Glutamatergic neuron (in vitro differentiated cells): ENCODE data around the gene OGFOD3. TPM values are rescaled to one million over a fixed set of nuclear protein-coding genes. Genes with fewer than 3 reads are reported as not detected.
"Not testable (repeated sequence)": the region's sequence is repeated elsewhere in the genome, so short reads cannot be mapped to it uniquely, and the experiment has no call there.

Experiments
- DNase-seq: peaks from one replicate; pipeline ENCODE4 v3.0.0; 2022
- H3K27ac Mint-ChIP-seq: one replicate; pipeline ENCODE4 v1.8.0; 2020; ENCODE audit warnings: mild to moderate bottlenecking, mixed read lengths, inconsistent platforms; ENCODE audit not compliant: unreplicated experiment
- H3K27me3 Mint-ChIP-seq: one replicate; pipeline ENCODE4 v1.8.0; 2020; ENCODE audit warnings: mild to moderate bottlenecking, moderate library complexity, mixed read lengths, inconsistent platforms; ENCODE audit not compliant: unreplicated experiment
- H3K36me3 Mint-ChIP-seq: one replicate; pipeline ENCODE4 v1.8.0; 2020; ENCODE audit warnings: mild to moderate bottlenecking, mixed read lengths, inconsistent platforms; ENCODE audit not compliant: unreplicated experiment
- H3K4me1 Mint-ChIP-seq: one replicate; pipeline ENCODE4 v1.8.0; 2020; ENCODE audit warnings: mild to moderate bottlenecking, low read depth, mixed read lengths, inconsistent platforms; ENCODE audit not compliant: unreplicated experiment
- H3K4me3 Mint-ChIP-seq: one replicate; pipeline ENCODE4 v1.8.0; 2020; ENCODE audit warnings: mild to moderate bottlenecking, mixed read lengths, inconsistent platforms; ENCODE audit not compliant: unreplicated experiment
- H3K9me3 Mint-ChIP-seq: one replicate; pipeline ENCODE4 v1.8.0; 2020; ENCODE audit warnings: mild to moderate bottlenecking, moderate library complexity, mixed read lengths, inconsistent platforms; ENCODE audit not compliant: unreplicated experiment
- CTCF ChIP-seq: fragments of 200-600 bp; sonication (generic); IDR thresholded peaks from one replicate; pipeline ENCODE4 v1.5.0; 2021; ENCODE audit not compliant: partially characterized antibody, unreplicated experiment
- total RNA-seq: library from RNA; stranded (reverse); fragmentation: NEBNext Ultra II Directional; extraction: Animal tissue kit (Norgen Biotek cat#: 25700); gene quantifications from one replicate; pipeline ENCODE4 v1.2.1, GENCODE V29; 2021; ENCODE audit not compliant: unreplicated experiment

OGFOD3 gene
- total RNA-seq, 1 donor from 2014 or later: 23.0 TPM

- no peak overlapping the region for H3K27ac Mint-ChIP-seq
- no peak overlapping the region for H3K4me3 Mint-ChIP-seq
These were observed 45.0 kb upstream of the OGFOD3 start for GRCh38 chr17:82463391-82463790.

GRCh38 chr17:82461827-82462524 lies 43.6 kb upstream of the OGFOD3 start:
- no peak overlapping the region for H3K27ac Mint-ChIP-seq

More at GRCh38 chr17:82463391-82463790, 45.0 kb upstream of the OGFOD3 start:
- Mint-ChIP-seq H3K36me3 (peaks cover 4% of the 10 kb centered on the region), H3K4me1 (peaks cover 3% of the 10 kb centered on the region), H3K9me3 (peaks cover 6% of the 10 kb centered on the region), H3K27me3 (peaks cover 3% of the 10 kb centered on the region)
- no peak for TF ChIP-seq CTCF
- DNase-seq: no peak

GRCh38 chr17:82459936-82460335 lies 41.5 kb upstream of the OGFOD3 start:
- not testable (repeated sequence) for H3K36me3 Mint-ChIP-seq, H3K27ac Mint-ChIP-seq, H3K4me1 Mint-ChIP-seq, H3K27me3 Mint-ChIP-seq, DNase-seq
- H3K9me3 Mint-ChIP-seq: peaks cover 13% of the 10 kb centered on the region
- H3K4me3 Mint-ChIP-seq: peak overlapping the region; percentile 98

More at GRCh38 chr17:82461827-82462524, 43.6 kb upstream of the OGFOD3 start:
- Mint-ChIP-seq H3K36me3 (peaks cover 4% of the 10 kb centered on the region), H3K27me3 (peaks cover 3% of the 10 kb centered on the region), H3K9me3 (peaks cover 13% of the 10 kb centered on the region), H3K4me3 (no peak overlapping the region), H3K4me1 (peaks cover 9% of the 10 kb centered on the region)
- TF ChIP-seq CTCF: no peak
- no peak for DNase-seq

GRCh38 chr17:82458885-82459424 lies 40.6 kb upstream of the OGFOD3 start:
- Mint-ChIP-seq H3K4me1 (peaks cover 9% of the 10 kb centered on the region), H3K27ac (peak overlapping the region; percentile 95), H3K9me3 (peaks cover 13% of the 10 kb centered on the region), H3K36me3 (no peaks in the 10 kb centered on the region), H3K27me3 (peaks cover 3% of the 10 kb centered on the region), H3K4me3 (peak overlapping the region; percentile 98)
- DNase-seq: peak; percentile 48
- no peak for TF ChIP-seq CTCF

GRCh38 chr17:82458179-82458884 lies 39.9 kb upstream of the OGFOD3 start, which contains the start of gene NARF:
TSS of gene NARF (plus strand) at chr17:82458741. CDS start at chr17:82458804, 63 bp downstream.
- Mint-ChIP-seq H3K27ac (peak within 1 kb of the TSS; percentile 98), H3K4me3 (peak within 1 kb of the TSS; percentile 98), H3K36me3 (no peaks in the 10 kb centered on the region), H3K27me3 (peaks cover 3% of the 10 kb centered on the region), H3K9me3 (peaks cover 11% of the 10 kb centered on the region), H3K4me1 (peaks cover 9% of the 10 kb centered on the region)
- DNase-seq: peak; percentile 97
- no peak for TF ChIP-seq CTCF
